GM12878 (cell line): ENCODE data around the gene COQ2. TPM values are rescaled to one million over a fixed set of nuclear protein-coding genes. Genes with fewer than 3 reads are reported as not detected.

Experiments used
- ATAC-seq: fragments of 200-7000 bp; cut with Tn5 transposase; 3 replicates; pipeline ENCODE4 v1.9.1; 2020; ENCODE audit warnings: mild to moderate bottlenecking, moderate library complexity
- BruUV-seq: library from RNA; stranded (reverse); fragments of 400-500 nt; replicated peaks from 2 replicates; lab custom pipeline; 2021; lab: Mats Ljungman, UMichigan
- CTCF ChIA-PET: fragments of 300-600 bp; sonication (Branson Sonifier 250); formaldehyde crosslinking; extraction: SDS; loops from one replicate; lab custom pipeline; 2021; ENCODE audit warnings: inconsistent platforms; lab: Yijun Ruan, JAX
- POLR2A ChIA-PET: fragments of 350-600 bp; formaldehyde crosslinking; extraction: SDS; loops from one replicate; lab custom pipeline; 2021; ENCODE audit warnings: inconsistent platforms; lab: Charles Lee
- RAD21 ChIA-PET: fragments of 300-600 bp; sonication (Branson Sonifier 250); formaldehyde crosslinking; loops from one replicate; lab custom pipeline; 2023; ENCODE audit warnings: antibody characterized with exemption; ENCODE audit not compliant: unreplicated experiment; lab: Charles Lee
- SMC1A ChIA-PET: fragments of 300-600 bp; sonication (Branson Sonifier 250); formaldehyde crosslinking; loops from one replicate; lab custom pipeline; 2023; ENCODE audit not compliant: unreplicated experiment, uncharacterized antibody; lab: Charles Lee
- DNase-seq: peaks from one replicate; pipeline ENCODE4 v3.0.0-alpha.2; 2011; ENCODE audit warnings: low read depth, low spot score
- FAIRE-seq: peaks from 3 replicates; lab custom pipeline; 2011; peaks lifted over from hg19 to GRCh38; lab: Jason Lieb, UNC
- H2AFZ ChIP-seq: 2 replicates; pipeline ENCODE4 v1.6.0; 2011; ENCODE audit warnings: low read depth, low read length, control low read depth; ENCODE audit not compliant: control insufficient read depth
- H3K27ac ChIP-seq: 2 replicates; pipeline ENCODE4 v1.5.1; 2011; ENCODE audit warnings: control low read depth; ENCODE audit not compliant: control insufficient read depth, insufficient read depth
- H3K27me3 ChIP-seq, 2 experiments: replicated peaks in 1 of 2; 2 replicates each; pipeline versions ENCODE4 v1.6.0 to v1.6.1; 2011; ENCODE audit warnings: low read length in 1 of 2; ENCODE audit not compliant: control insufficient read depth in 2 of 2, insufficient read depth in 2 of 2
- H3K36me3 ChIP-seq, 2 experiments: 2 replicates each; pipeline ENCODE4 v1.5.1; 2011; ENCODE audit warnings: low read length in 1 of 2; ENCODE audit not compliant: control insufficient read depth in 2 of 2, insufficient read depth in 2 of 2
- H3K4me1 ChIP-seq: 2 replicates; pipeline ENCODE4 v1.6.1; 2011; ENCODE audit warnings: mild to moderate bottlenecking, low read length, moderate library complexity, mixed read lengths; ENCODE audit not compliant: control insufficient read depth, insufficient read depth
- H3K4me2 ChIP-seq: 2 replicates; pipeline ENCODE4 v1.6.0; 2011; ENCODE audit warnings: control low read depth; ENCODE audit not compliant: control insufficient read depth, insufficient read depth
- H3K4me3 ChIP-seq: fragments of 200-600 bp; sonication (generic); 2 replicates; pipeline ENCODE4 v1.5.1; 2016
- H3K79me2 ChIP-seq: 2 replicates; pipeline ENCODE4 v1.6.0; 2011; ENCODE audit warnings: low read length; ENCODE audit not compliant: control insufficient read depth, insufficient read depth
- H3K9ac ChIP-seq: 2 replicates; pipeline ENCODE4 v1.8.0; 2011; ENCODE audit warnings: low read length, control low read depth, mixed read lengths; ENCODE audit not compliant: control insufficient read depth, insufficient read depth
- H3K9me3 ChIP-seq: replicated peaks from 3 replicates; pipeline ENCODE4 v1.5.1; 2011; ENCODE audit warnings: mild to moderate bottlenecking, low read length; ENCODE audit not compliant: control insufficient read depth, insufficient read depth
- H4K20me1 ChIP-seq: 2 replicates; pipeline ENCODE4 v1.6.0; 2011; ENCODE audit not compliant: control insufficient read depth, insufficient read depth
- IKZF1 ChIP-seq: fragments of 450-650 bp; conservative IDR thresholded peaks from 2 replicates; pipeline ENCODE4 v1.6.1; 2017; ENCODE audit warnings: antibody characterized with exemption, mild to moderate bottlenecking
- JUND ChIP-seq: IDR thresholded peaks from 2 replicates; pipeline ENCODE4 v1.6.1; 2012; ENCODE audit warnings: low read depth, mild to moderate bottlenecking, low read length, improper control_type of control experiment, moderate library complexity
- NR2C2 ChIP-seq: IDR thresholded peaks from 2 replicates; pipeline ENCODE4 v1.6.1; 2011; ENCODE audit warnings: borderline replicate concordance, low read depth; ENCODE audit not compliant: control insufficient read depth, insufficient read length
- SMAD1 ChIP-seq: fragments of 450-650 bp; IDR thresholded peaks from 2 replicates; pipeline ENCODE4 v1.6.1; 2018; ENCODE audit warnings: mild to moderate bottlenecking, low read depth; ENCODE audit not compliant: partially characterized antibody
- SREBF1 ChIP-seq: IDR thresholded peaks from 2 replicates; pipeline ENCODE4 v1.6.1; 2012; ENCODE audit warnings: mild to moderate bottlenecking, low read length
- ZBED1 ChIP-seq: IDR thresholded peaks from 2 replicates; pipeline ENCODE4 v1.6.1; 2016; ENCODE audit warnings: borderline replicate concordance
- ZNF207 ChIP-seq: fragments of 450-650 bp; IDR thresholded peaks from 2 replicates; pipeline ENCODE4 v1.6.1; 2014; ENCODE audit warnings: antibody characterized with exemption, mild to moderate bottlenecking, borderline replicate concordance
- ZNF622 ChIP-seq: fragments of 450-650 bp; IDR thresholded peaks from 2 replicates; pipeline ENCODE4 v1.6.1; 2017; ENCODE audit warnings: mild to moderate bottlenecking, inconsistent platforms
- WGBS: methylation state at CpG from one replicate; pipeline ENCODE4 v1.1.6; 2016; ENCODE audit warnings: low lambda C conversion rate; ENCODE audit not compliant: insufficient replicate concordance, insufficient coverage; ENCODE audit errors: missing lambda C conversion rate; 5-methylcytosine and 5-hydroxymethylcytosine counted together
- in situ Hi-C: fragments of 300-500 bp; cut with MboI; formaldehyde crosslinking; loops from 9 replicates; pipeline ENCODE4 v1.14.3; 2018; ENCODE audit warnings: mixed read lengths
- intact Hi-C: fragments of 100-400 bp; cut with micrococcal nuclease; formaldehyde crosslinking; loops from one replicate; pipeline ENCODE4 v1.14.2; 2022; ENCODE audit not compliant: unreplicated experiment
- polyA plus RNA-seq, 11 experiments: library from polyadenylated mRNA; depleted of rRNA in 4 of 11; unstranded in 6 of 11; stranded (reverse) in 5 of 11; fragments of >200 nt; fragmentation: Nextera tagmentation in 4 of 11; fragmentation: Illumina TruSeq in 1 of 11; extraction: Ambion mirVana in 4 of 11; extraction: Trizol in 1 of 11; gene quantifications; 1 replicate in 1 of 11; 2 replicates in 10 of 11; pipeline versions ENCODE4 v1.2.1 to v1.2.3, GENCODE V29; 2011 to 2016; ENCODE audit warnings: inconsistent platforms in 2 of 11, missing spikeins in 2 of 11, low read depth in 1 of 11
- total RNA-seq, 4 experiments: library from RNA; depleted of rRNA in 3 of 4; stranded (reverse); fragments of >200 nt in 3 of 4; fragmentation: Illumina TruSeq in 1 of 4; extraction: Trizol in 1 of 4; gene quantifications; 2 replicates each; pipeline versions ENCODE4 v1.2.1 to v1.2.3, GENCODE V29; 2013 to 2021
- TF ChIP-seq, protein P1 (sequence below): fragments of 450-650 bp; IDR thresholded peaks from 2 replicates; pipeline ENCODE4 v1.6.1; 2014; ENCODE audit warnings: mild to moderate bottlenecking
- TF ChIP-seq, protein P2 (sequence below): fragments of 450-650 bp; IDR thresholded peaks from 2 replicates; pipeline ENCODE4 v1.6.1; 2017; ENCODE audit warnings: borderline replicate concordance
- TF ChIP-seq, protein P3 (sequence below): fragments of 150-350 bp; IDR thresholded peaks from 2 replicates; pipeline ENCODE4 v1.6.1; 2014; ENCODE audit warnings: mild to moderate bottlenecking, low read depth, low read length

The COQ2 gene
- total and polyA plus RNA-seq, 10 of the 15 experiments (the other 5 are each of a cell fraction or from before 2014, with no cell fraction given), result 5.0 to 46.7 (median 19.1) TPM

DNA sequence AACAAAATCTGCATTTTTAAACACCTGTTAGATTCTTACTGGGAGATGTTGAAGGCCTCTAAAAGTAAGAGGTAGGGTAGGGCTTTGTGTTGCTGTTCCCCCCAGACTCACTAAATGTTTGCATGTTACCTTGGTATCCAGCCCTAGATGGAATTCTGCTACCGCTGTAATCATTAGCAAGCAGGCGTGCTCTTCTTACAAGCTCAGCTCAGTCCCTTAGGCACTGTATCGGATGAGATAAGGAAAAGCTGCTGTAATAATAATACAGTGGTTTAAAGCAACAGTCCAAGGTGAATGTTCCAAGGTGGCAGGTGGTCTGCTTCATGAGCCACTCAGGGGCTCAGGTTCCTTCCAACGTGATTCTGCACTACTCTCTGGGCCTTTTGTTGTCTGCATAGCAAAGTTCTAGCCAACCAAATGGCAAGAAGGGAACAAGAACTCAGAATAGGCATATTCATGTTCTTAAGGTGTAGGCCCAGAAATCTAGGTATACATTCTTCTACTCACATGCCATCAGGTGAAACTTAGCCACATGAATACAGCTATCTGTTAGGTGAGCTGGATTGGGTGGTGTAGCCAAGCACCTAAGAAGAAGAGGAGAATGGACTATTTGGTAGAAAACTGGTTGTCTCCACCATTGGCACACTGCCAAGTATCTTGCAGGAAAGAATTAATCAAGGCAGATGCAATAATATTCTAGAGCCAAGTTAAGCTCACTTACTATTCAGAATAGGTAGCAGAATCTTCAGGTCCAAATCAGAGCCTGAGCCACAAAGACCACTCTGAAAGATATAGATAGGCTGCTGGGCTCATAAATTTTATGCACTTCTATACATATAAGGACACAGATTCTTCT lies 46.0 kb downstream of the COQ2 start:
- WGBS, result 98% methylated on average over 4 of the region's 4 CpGs
- no peaks in the 10 kb centered on the region for H3K79me2 ChIP-seq
- TF ChIP-seq, protein P1, sequence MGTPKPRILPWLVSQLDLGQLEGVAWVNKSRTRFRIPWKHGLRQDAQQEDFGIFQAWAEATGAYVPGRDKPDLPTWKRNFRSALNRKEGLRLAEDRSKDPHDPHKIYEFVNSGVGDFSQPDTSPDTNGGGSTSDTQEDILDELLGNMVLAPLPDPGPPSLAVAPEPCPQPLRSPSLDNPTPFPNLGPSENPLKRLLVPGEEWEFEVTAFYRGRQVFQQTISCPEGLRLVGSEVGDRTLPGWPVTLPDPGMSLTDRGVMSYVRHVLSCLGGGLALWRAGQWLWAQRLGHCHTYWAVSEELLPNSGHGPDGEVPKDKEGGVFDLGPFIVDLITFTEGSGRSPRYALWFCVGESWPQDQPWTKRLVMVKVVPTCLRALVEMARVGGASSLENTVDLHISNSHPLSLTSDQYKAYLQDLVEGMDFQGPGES, result no peak
- TF ChIP-seq SMAD1, result peak; percentile 81
- no peaks in the 10 kb centered on the region for H3K27me3 ChIP-seq
- H3K4me3 ChIP-seq, result no peak overlapping the region
- DNase-seq (no peak), ATAC-seq (no peak), FAIRE-seq (no peak)
- H3K9me3 ChIP-seq, result no peaks in the 10 kb centered on the region
- intact Hi-C loops, result no loop called here
- no TSS peak for BruUV-seq
- no peak overlapping the region for H3K4me2 ChIP-seq
- no peak overlapping the region for H3K27ac ChIP-seq
- no peaks in the 10 kb centered on the region for H3K36me3 ChIP-seq
- H3K4me1 ChIP-seq, result peaks cover 28% of the 10 kb centered on the region
- H2AFZ ChIP-seq, result no peak overlapping the region
- H3K9ac ChIP-seq, result no peak overlapping the region
- SMC1A ChIA-PET, result interaction anchor here (1.1 to 7.7 kb wide), 8 partner anchors 13 to 126 kb away, joined by 3 to 152 read pairs (median 16); partner anchors contain the start of gene PLAC8
- in situ Hi-C loops, result no loop called here
- CTCF ChIA-PET, result interaction anchor here (0.7 to 3.4 kb wide), 10 partner anchors 13 to 164 kb away, joined by 3 to 18 read pairs (median 4); no protein-coding TSS in a partner anchor
- RAD21 ChIA-PET, result interaction anchor here (0.8 to 5.3 kb wide), 9 partner anchors 9 to 162 kb away, joined by 3 to 26 read pairs (median 3); partner anchors contain the start of gene PLAC8
- no peaks in the 10 kb centered on the region for H4K20me1 ChIP-seq
- POLR2A ChIA-PET, result interaction anchor here (2.9 kb wide), 1 partner anchor 21 kb away, joined by 18 read pairs; no protein-coding TSS in a partner anchor

DNA sequence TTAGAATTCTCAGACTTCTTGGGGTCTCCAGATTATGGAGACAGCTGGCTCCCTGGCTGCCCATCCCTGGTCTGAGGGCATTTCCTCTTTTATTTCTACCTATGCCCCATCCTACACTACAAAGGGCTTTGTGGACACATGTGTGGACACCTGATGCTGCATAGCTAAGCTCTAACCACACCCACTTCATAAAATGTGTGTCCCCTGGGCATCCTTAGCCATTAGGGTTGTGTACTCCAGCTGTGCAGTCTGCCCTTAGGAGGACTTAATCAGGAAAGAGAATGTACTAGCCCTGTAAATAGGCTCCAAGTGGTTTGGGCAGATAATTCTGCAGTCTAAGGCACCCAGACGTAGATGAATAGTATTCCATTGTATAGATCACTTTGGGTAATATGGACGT lies 47.0 kb downstream of the COQ2 start:
- POLR2A ChIA-PET, result interaction anchor here (0.5 to 2.9 kb wide), 5 partner anchors 14 to 128 kb away, joined by 3 to 18 read pairs (median 3); no protein-coding TSS in a partner anchor
- Histone ChIP-seq H3K9ac (no peak overlapping the region), H3K4me1 (peaks cover 28% of the 10 kb centered on the region), H3K4me2 (no peak overlapping the region)
- in situ Hi-C loops (no loop called here), intact Hi-C loops (no loop called here)
- TF ChIP-seq ZNF622 (no peak), ZNF207 (no peak), ZBED1 (no peak), JUND (no peak), NR2C2 (no peak), SREBF1 (no peak), IKZF1 (no peak)
- TF ChIP-seq, protein P2, sequence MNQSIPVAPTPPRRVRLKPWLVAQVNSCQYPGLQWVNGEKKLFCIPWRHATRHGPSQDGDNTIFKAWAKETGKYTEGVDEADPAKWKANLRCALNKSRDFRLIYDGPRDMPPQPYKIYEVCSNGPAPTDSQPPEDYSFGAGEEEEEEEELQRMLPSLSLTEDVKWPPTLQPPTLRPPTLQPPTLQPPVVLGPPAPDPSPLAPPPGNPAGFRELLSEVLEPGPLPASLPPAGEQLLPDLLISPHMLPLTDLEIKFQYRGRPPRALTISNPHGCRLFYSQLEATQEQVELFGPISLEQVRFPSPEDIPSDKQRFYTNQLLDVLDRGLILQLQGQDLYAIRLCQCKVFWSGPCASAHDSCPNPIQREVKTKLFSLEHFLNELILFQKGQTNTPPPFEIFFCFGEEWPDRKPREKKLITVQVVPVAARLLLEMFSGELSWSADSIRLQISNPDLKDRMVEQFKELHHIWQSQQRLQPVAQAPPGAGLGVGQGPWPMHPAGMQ, result no peak
- TF ChIP-seq, protein P3, sequence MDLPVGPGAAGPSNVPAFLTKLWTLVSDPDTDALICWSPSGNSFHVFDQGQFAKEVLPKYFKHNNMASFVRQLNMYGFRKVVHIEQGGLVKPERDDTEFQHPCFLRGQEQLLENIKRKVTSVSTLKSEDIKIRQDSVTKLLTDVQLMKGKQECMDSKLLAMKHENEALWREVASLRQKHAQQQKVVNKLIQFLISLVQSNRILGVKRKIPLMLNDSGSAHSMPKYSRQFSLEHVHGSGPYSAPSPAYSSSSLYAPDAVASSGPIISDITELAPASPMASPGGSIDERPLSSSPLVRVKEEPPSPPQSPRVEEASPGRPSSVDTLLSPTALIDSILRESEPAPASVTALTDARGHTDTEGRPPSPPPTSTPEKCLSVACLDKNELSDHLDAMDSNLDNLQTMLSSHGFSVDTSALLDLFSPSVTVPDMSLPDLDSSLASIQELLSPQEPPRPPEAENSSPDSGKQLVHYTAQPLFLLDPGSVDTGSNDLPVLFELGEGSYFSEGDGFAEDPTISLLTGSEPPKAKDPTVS, result no peak
- TF ChIP-seq, all 136 proteins: peak for 0
- DNase-seq, result no peak
- Histone ChIP-seq H3K27me3 (no peaks in the 10 kb centered on the region), H3K27ac (no peak overlapping the region), H2AFZ (no peak overlapping the region), H3K9me3 (no peaks in the 10 kb centered on the region), H3K79me2 (no peaks in the 10 kb centered on the region), H4K20me1 (no peaks in the 10 kb centered on the region), H3K4me3 (no peak overlapping the region), H3K36me3 (no peaks in the 10 kb centered on the region)
- no peak for ATAC-seq
- RAD21 ChIA-PET, result interaction anchor here (0.8 to 5.3 kb wide), 10 partner anchors 8 to 161 kb away, joined by 3 to 26 read pairs (median 5); partner anchors contain the start of gene PLAC8
- 89% methylated on average over 2 of the region's 2 CpGs for WGBS
- no TSS peak for BruUV-seq
- FAIRE-seq, result no peak
- CTCF ChIA-PET, result interaction anchor here (0.7 to 3.4 kb wide), 9 partner anchors 13 to 124 kb away, joined by 3 to 18 read pairs (median 4); no protein-coding TSS in a partner anchor
- SMC1A ChIA-PET, result interaction anchor here (1.1 to 7.7 kb wide), 8 partner anchors 14 to 125 kb away, joined by 3 to 152 read pairs (median 16); partner anchors contain the start of gene PLAC8
